ENCODE measurements around the gene CDH4.

Gene CDH4

DNA sequence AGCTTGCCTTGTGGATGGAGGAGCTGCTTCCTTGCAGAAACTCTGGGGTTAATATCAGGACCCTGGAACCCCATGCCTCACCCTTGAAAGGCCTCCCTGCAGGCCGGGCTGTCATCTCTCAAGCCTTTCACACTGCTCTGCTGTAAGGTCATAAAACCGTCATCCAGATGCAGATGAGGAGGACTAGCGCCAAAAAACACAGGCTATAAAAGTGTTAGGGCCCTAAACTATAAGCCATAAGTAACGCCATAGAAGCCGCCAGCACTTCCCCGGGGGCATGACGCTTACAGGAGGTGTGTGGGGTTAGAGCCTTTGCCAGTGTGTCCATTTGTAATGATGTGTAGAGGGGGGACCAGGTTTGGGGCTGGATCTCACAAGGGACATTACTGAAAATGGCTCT, 47.6 kb downstream of the CDH4 start:
- no peak overlapping the region for H3K27ac Mint-ChIP-seq
- DNase-seq (ENCODE audit: low spot score in 2 of 2) (no peak), ATAC-seq (no peak)
- no peaks in the 10 kb centered on the region for H3K36me3 Mint-ChIP-seq
- no peak overlapping the region for H3K4me3 Mint-ChIP-seq
- peaks cover 3% of the 10 kb centered on the region for H3K9me3 Mint-ChIP-seq
- H3K4me1 Mint-ChIP-seq, result no peaks in the 10 kb centered on the region

DNA sequence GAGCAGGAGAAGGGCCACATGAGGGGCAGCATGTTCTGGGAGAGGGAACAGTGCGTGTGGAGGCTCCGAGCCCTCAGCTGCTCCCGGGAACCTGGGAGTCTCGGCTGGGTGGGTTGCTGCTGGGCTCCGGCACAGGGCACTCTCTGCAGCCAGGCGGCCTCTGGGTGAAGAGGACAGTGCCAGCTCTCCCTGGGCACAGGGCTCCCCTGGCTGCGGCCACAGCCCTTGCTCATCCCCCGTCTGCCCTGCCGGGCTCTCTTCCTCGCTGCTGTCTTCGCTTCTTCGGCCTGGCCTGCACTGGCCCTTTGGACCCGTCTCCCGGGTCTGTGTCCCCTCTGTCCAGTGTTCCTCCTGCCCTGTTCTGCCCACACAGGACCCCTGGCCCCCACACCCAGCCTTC, 48.2 kb downstream of the CDH4 start:
- DNase-seq (ENCODE audit: low spot score in 2 of 2) (no peak), ATAC-seq (no peak)
- Mint-ChIP-seq H3K36me3 (no peaks in the 10 kb centered on the region), H3K27ac (no peak overlapping the region), H3K9me3 (peaks cover 3% of the 10 kb centered on the region), H3K4me1 (no peaks in the 10 kb centered on the region), H3K4me3 (no peak overlapping the region)

DNA sequence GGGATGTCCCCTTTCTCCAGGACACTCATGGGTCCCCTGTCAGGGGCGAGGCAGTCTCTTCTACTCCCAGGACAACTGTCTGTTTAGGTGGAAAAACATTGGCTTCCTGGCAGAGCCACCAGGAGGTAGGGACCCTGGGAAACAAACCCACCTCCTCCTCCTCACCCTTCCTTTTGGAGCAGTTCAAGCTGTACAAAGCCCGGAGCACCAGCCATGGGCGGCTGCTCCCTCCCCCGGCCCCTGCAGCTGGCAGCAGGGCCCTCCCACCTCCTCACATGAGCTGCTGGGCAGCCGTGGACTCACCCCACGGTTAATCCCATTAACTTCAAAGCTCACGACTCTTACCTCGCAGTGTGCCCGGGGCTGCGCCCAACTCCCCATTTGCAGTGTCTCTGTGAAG, 48.6 kb downstream of the CDH4 start:
- H3K4me3 Mint-ChIP-seq, result no peak overlapping the region
- no peak overlapping the region for H3K27ac Mint-ChIP-seq
- DNase-seq (ENCODE audit: low spot score in 2 of 2) (no peak), ATAC-seq (no peak)
- no peaks in the 10 kb centered on the region for H3K36me3 Mint-ChIP-seq
- H3K9me3 Mint-ChIP-seq, result peaks cover 3% of the 10 kb centered on the region
- H3K4me1 Mint-ChIP-seq, result no peaks in the 10 kb centered on the region

DNA sequence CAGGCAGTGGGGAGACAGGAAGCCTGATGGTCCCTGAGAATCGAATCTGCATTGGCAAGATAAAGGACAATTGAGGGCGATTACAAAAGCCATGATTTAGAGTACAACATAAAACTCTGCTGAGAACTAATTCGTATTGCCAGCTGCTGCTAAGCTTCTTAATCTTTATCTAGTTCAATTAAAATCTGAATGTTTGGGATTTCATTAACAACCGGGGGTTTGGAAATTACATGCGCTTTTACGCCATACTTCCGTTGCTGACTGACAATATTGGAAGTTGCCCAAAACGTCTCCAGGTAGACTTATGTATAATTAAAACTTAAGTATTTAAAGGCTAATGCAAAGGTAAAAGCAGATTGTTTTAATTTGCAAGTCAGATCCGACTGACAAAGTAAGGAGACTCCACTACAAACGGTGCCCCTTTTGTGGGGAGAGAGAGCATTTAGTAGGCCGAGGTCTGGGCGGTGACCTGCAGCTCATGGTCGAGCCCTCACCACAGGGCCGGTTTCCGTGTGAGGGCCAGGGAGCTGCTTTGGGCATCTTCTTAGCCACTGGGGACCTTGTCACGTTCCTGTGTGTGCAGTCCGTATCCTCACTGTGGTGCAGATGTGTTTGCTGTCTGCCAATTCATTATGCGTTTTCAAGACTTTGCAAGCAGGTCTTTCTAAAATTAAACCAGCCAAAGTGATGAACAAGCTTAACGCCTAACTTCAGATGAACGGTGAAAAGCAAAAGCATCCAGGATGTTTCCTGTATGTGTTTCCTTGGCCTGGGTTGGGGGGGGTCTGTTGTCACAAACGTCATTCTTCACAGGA, 49.9 kb downstream of the CDH4 start:
- Mint-ChIP-seq H3K36me3 (no peaks in the 10 kb centered on the region), H3K27ac (no peak overlapping the region), H3K9me3 (no peaks in the 10 kb centered on the region), H3K4me1 (no peaks in the 10 kb centered on the region), H3K4me3 (no peak overlapping the region)
- DNase-seq (ENCODE audit: low spot score in 2 of 2), result no peak
- no peak for ATAC-seq

DNA sequence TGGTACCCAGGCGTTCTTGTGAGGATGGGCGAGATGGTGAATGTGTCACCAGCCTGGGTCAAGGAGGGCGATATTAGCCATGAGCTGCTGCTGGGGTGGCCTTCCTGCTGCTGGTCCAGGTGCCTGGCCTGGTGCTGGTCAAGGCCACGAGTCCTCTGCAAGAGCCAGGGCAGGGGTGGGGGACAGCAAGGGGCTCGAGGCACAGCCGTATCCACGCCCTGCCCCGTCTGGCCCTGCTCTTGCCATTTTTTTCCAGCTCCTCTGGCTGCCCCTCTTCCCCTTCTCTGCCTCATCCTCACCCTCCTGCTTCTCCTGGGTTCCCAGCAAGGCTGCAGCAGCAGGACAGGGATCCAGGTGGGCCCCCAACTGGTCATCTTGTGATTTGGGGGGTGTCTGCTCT, 51.2 kb downstream of the CDH4 start:
- DNase-seq (ENCODE audit: low spot score in 2 of 2) (no peak), ATAC-seq (no peak)
- H3K4me3 Mint-ChIP-seq, result no peak overlapping the region
- no peak overlapping the region for H3K27ac Mint-ChIP-seq
- no peaks in the 10 kb centered on the region for H3K36me3 Mint-ChIP-seq
- no peaks in the 10 kb centered on the region for H3K9me3 Mint-ChIP-seq
- no peaks in the 10 kb centered on the region for H3K4me1 Mint-ChIP-seq

DNA sequence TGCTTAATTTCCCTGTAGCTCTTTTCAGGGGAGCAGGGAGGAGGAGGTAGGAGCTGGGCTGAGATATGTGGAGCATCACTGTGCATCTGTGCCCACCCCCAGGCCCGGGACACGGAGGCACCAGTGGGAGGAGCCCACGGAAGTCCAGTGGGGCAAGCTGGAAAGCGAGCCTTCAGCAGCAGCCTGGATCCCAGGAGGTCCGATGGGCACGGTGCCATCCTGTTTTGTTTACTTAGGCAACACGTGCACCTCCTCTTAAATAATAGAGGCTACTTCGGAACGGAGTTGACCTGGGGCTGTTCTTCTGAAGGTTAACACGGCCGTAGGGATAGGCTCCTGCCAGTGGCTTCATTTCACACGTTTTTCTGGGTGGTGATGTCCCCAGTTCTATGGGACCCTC, 51.6 kb downstream of the CDH4 start:
- ATAC-seq (no peak), DNase-seq (ENCODE audit: low spot score in 2 of 2) (no peak)
- Mint-ChIP-seq H3K9me3 (no peaks in the 10 kb centered on the region), H3K27ac (no peak overlapping the region), H3K4me1 (no peaks in the 10 kb centered on the region), H3K4me3 (no peak overlapping the region), H3K36me3 (no peaks in the 10 kb centered on the region)

DNA sequence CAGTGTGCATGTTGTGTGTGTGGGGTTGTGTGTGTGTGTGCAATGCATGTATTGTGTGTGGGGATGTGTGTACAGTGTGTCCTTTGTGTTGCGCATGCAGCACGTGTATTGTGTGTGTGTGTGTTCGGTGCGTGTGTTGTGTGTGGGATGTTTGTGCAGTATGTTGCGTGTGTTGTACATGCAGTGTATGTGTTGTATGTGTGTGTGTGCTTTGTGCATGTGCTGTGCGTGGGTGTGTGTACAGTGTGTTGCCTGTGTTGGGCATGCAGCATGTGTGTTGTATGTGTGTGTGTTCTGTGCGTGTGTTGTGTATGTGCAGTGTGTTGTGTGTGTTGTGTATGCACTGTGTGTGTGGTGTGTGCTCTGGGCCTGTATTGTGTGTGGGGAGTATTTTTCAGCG, 52.7 kb downstream of the CDH4 start:
- no peak for ATAC-seq

DNA sequence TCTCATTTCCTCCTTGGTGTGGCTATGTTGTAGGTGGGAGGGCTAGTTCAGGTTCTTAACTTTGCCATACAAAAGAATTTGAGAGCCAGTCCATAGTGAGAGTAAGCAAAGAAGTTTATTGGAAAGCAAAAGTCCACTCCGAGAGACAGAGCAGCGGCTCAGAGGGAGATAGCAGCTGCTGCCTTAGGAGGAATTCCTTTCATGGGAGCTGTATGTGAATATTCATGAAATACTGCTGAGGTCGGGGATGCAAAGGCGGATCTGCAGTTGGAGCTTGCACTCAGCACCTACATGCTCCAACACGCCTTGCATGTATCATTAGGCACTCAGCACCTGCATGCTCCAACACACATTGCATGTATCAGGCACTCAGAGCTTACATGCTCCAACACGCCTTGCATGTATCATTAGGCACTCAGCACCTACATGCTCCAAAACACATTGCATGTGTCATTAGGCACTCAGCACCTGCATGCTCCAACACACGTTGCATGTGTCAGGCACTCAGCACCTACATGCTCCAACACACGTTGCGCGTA, 54.9 kb downstream of the CDH4 start:
- no peak overlapping the region for H3K4me3 Mint-ChIP-seq
- no peak overlapping the region for H3K27ac Mint-ChIP-seq
- no peaks in the 10 kb centered on the region for H3K9me3 Mint-ChIP-seq
- no peak for DNase-seq (ENCODE audit: low spot score in 2 of 2)
- H3K36me3 Mint-ChIP-seq, result no peaks in the 10 kb centered on the region
- no peak for ATAC-seq
- H3K4me1 Mint-ChIP-seq, result no peaks in the 10 kb centered on the region

More for the DNA sequence above, 52.7 kb downstream of the CDH4 start:
- Mint-ChIP-seq H3K4me3 (no peak overlapping the region), H3K4me1 (no peaks in the 10 kb centered on the region), H3K9me3 (no peaks in the 10 kb centered on the region), H3K27ac (no peak overlapping the region), H3K36me3 (no peaks in the 10 kb centered on the region)
- no peak for DNase-seq (ENCODE audit: low spot score in 2 of 2)

DNA sequence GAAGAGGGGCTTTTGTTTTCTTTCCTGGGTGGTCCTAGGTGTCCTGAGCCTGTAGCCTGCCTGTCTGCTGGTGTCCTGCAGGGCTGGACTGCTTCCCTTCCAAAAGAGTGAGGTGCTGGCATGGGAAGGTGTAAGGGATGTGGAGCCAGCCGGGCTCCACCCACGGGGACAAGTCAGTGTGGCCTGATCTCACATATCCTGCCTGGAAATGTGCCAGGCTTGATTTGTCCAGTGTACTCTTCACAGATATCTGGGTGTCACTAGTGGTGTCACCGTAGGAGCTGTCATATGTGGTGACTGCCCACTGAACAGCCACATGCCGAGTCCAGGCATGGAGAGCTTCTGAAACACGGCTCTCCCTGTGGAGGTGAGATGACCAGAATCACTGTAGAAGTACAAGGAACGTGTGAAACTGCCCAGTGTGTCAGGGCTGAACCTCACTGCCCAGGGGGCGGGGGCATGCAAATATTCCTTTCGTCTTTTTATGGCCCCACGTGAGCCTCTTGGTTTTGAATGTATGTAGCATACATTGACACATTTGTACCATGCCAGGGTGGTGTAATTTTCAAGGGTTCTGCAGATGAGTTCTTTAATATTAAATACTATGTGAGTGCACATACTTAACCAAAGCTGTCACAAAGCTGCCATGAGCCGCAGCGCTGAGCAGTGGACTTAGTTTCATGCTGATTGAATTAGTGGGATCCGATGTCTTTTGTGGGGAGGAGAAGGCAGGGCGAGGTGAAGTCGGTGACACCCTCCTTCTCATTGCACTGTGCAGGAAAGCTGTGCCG, 55.8 kb downstream of the CDH4 start:
- Mint-ChIP-seq H3K4me3 (no peak overlapping the region), H3K27ac (no peak overlapping the region), H3K4me1 (no peaks in the 10 kb centered on the region), H3K9me3 (no peaks in the 10 kb centered on the region), H3K36me3 (no peaks in the 10 kb centered on the region)
- DNase-seq (ENCODE audit: low spot score in 2 of 2) (no peak), ATAC-seq (no peak)

DNA sequence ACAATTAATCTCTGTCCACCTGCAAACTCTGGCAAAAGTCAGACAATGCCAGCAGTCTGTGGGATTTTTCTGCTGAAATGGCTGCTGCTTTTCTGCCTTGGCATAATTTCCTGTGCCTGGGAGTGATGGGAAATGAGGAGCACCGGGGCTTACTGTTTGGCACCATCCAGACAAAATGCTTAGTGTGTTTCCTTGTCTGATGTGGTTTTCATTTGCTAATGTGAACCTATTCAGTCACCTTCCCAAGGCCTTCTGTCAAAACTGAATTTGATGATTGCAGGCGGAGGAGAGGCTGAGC, 56.4 kb downstream of the CDH4 start:
- no peaks in the 10 kb centered on the region for H3K36me3 Mint-ChIP-seq
- H3K27ac Mint-ChIP-seq, result no peak overlapping the region
- H3K4me3 Mint-ChIP-seq, result no peak overlapping the region
- no peaks in the 10 kb centered on the region for H3K4me1 Mint-ChIP-seq
- ATAC-seq (no peak), DNase-seq (ENCODE audit: low spot score in 2 of 2) (no peak)
- no peaks in the 10 kb centered on the region for H3K9me3 Mint-ChIP-seq

DNA sequence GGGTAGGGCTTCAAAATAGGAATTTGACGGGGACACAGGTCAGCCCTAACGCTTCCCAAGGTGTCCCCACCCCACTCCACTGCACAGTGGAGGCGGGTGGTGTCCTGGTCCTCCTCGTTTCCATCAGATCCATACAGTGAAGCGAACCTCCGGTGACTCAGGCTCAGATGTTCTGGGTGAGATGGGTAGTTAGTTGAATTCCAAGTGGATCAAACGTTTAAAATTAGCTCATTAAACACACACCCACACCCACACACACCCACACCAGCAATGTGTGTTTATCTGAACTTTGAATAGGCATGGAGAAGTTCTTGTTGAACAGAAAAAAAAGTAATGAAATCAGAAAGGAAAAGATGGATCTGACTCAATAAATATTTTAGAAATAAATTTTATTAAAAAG, 58.9 kb downstream of the CDH4 start:
- H3K4me1 Mint-ChIP-seq, result no peaks in the 10 kb centered on the region
- no peak overlapping the region for H3K4me3 Mint-ChIP-seq
- DNase-seq (ENCODE audit: low spot score in 2 of 2) (no peak), ATAC-seq (no peak)
- H3K27ac Mint-ChIP-seq, result no peak overlapping the region
- H3K36me3 Mint-ChIP-seq, result no peaks in the 10 kb centered on the region
- no peaks in the 10 kb centered on the region for H3K9me3 Mint-ChIP-seq

DNA sequence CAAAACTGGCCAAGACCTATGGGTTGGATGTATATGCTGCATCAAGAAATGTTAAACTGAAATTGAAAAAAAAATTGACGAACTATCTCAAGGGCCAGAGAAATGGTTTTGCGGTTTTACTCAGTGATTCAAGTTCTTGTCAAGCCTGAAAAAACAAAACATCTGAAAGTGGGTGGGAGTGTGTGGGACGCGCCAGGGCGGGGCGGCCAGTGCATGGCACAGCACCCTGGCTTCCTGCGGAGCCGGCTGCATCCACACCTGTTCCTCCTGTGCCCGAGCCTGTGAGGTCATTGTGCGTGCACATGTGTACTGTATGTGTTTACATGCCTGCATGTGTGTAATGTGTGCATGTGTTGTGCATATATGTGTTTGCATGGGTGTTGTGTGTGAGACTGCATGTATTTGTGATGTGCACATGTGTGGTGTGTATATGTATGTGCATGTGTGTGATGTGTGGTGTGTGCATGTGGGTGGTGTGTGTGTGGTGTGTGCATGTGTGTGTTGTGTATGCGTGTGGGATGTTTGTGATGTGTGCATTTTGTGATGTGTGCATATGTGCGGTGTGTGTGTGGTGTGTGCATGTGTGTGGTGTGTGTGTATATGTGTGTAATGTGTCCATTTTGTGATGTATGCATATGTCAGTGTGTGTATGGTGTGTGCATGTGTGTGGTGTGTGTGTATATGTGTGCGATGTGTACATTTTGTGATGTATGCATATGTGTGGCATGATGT, 59.8 kb downstream of the CDH4 start:
- no peaks in the 10 kb centered on the region for H3K4me1 Mint-ChIP-seq
- ATAC-seq, result no peak
- no peak overlapping the region for H3K27ac Mint-ChIP-seq
- no peak overlapping the region for H3K4me3 Mint-ChIP-seq
- H3K9me3 Mint-ChIP-seq, result no peaks in the 10 kb centered on the region
- DNase-seq (ENCODE audit: low spot score in 2 of 2), result no peak
- no peaks in the 10 kb centered on the region for H3K36me3 Mint-ChIP-seq

DNA sequence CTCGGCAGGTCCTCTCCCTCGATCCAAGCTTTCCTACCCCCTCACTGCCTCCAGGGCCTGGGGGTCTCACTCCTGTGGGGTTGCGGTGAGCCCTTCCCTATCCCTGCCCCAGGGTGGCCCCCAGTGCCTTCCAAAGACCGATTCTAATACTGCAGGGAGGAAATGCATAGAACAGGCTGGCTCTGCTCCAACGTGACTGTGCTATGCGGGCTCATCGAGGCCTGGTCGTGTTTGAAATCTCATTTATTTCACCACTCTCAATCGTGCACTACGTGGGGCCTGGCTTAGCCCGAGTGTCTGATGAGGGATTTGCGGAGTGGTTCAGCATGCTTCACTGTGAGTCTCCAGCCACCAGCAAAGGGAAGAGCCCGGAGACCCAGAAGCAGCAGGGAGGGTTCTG, 60.9 kb downstream of the CDH4 start:
- DNase-seq (ENCODE audit: low spot score in 2 of 2), result no peak
- H3K4me1 Mint-ChIP-seq, result no peaks in the 10 kb centered on the region
- ATAC-seq, result no peak
- no peak overlapping the region for H3K27ac Mint-ChIP-seq
- no peaks in the 10 kb centered on the region for H3K9me3 Mint-ChIP-seq
- H3K36me3 Mint-ChIP-seq, result no peaks in the 10 kb centered on the region
- no peak overlapping the region for H3K4me3 Mint-ChIP-seq

DNA sequence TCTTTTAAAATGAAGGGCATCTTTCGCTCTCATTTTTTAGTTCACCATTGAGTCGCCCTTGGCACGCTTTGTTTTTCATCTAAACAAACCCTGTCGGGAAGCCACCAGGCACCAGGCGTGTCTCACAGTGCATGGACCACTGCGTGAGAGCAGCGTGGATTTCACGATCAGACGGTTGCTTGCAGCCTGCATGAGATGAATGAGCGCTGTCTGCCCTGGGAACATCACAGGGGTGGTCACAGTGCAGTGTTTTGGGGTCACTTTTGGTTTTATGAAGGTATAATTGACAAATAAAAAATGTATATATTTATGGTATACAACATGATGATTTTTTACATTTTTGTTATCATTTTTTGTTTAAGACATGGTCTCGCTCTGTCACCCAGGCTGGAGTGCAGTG, 61.3 kb downstream of the CDH4 start:
- no peaks in the 10 kb centered on the region for H3K36me3 Mint-ChIP-seq
- ATAC-seq, result no peak
- no peak overlapping the region for H3K27ac Mint-ChIP-seq
- H3K4me1 Mint-ChIP-seq, result no peaks in the 10 kb centered on the region
- no peaks in the 10 kb centered on the region for H3K9me3 Mint-ChIP-seq
- H3K4me3 Mint-ChIP-seq, result no peak overlapping the region
- no peak for DNase-seq (ENCODE audit: low spot score in 2 of 2)

DNA sequence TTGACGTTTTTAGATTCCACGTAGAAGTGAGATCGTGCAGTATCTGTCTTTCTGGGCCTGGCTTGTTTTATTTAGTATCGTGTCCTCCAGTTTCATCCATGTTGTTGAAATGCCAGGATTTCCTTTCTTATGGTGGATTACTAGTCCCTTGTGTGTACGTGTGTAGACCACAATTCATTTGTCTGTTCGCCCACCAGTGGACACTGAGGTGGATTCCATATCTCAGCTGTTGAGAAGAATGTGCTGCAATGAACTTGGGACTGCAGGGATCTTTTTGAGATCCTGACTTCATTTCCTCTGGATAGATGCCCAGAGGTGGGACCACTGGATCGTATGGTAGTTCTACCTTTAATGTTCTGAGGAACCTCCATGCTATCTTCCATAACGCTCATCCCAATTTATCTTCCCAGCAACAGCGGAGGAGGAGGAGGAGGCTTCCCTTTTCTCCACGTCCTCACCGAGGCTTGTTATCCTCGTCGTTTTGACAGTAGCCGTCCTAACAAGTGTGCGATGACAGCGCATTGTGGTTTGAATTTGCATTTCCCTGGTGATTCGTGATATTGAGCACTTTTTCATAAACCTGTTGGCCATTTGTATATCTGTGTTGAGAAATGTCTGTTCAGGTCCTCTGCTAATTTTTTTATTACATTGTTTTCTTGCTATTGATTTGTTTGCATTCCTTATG, 62.4 kb downstream of the CDH4 start:
- H3K4me1 Mint-ChIP-seq, result no peaks in the 10 kb centered on the region
- H3K36me3 Mint-ChIP-seq, result no peaks in the 10 kb centered on the region
- no peak overlapping the region for H3K27ac Mint-ChIP-seq
- H3K4me3 Mint-ChIP-seq, result no peak overlapping the region
- DNase-seq (ENCODE audit: low spot score in 2 of 2), result no peak
- no peaks in the 10 kb centered on the region for H3K9me3 Mint-ChIP-seq
- ATAC-seq, result no peak

All from stimulated activated effector memory CD8-positive, alpha-beta T cell treated with anti-CD3 and anti-CD28 coated beads, Interleukin-12 subunit alpha, Interleukin-12 subunit beta, amount 100 ng/mL, for 72 hours (primary cell).